ENCODE measurements around the gene SNAPC1.

SNAPC1 gene

GRCh38 chr14:61756135-61756534, 6.1 kb upstream of the SNAPC1 start:
- POLR2A ChIA-PET, result no interaction called here
- no peak overlapping the region for H3K27ac ChIP-seq (ENCODE audit: extremely low read depth, low read depth, low read length)
- H3K4me1 ChIP-seq (ENCODE audit: control insufficient read depth, insufficient read depth, low read length), result peaks cover 9% of the 10 kb centered on the region; the same call in 1 of the 2 replicates
- H3K9me3 ChIP-seq (ENCODE audit: control insufficient read depth, insufficient read depth, low read depth, low read length), result no peaks in the 10 kb centered on the region
- no peaks in the 10 kb centered on the region for H3K36me3 ChIP-seq (ENCODE audit: control insufficient read depth in 2 of 2, insufficient read depth in 1 of 2, low read length in 2 of 2)
- H3K4me3 ChIP-seq (ENCODE audit: low read depth, low read length), result no peak overlapping the region
- CTCF ChIA-PET, result no interaction called here
- TF ChIP-seq ZFP37 (tag by site-specific recombination; IDR thresholded peaks at IDR 0.05) (no peak), ZNF654 (tag by site-specific recombination; IDR thresholded peaks at IDR 0.05; ENCODE audit: low read depth) (no peak), PRDM10 (tag by site-specific recombination; IDR thresholded peaks at IDR 0.05) (peak; percentile 62)

- Histone ChIP-seq H3K9me3 (ENCODE audit: control insufficient read depth, insufficient read depth, low read depth, low read length) (no peaks in the 10 kb centered on the region), H3K4me1 (ENCODE audit: control insufficient read depth, insufficient read depth, low read length) (peaks cover 7% of the 10 kb centered on the region), H3K36me3 (ENCODE audit: control insufficient read depth in 2 of 2, insufficient read depth in 1 of 2, low read length in 2 of 2) (no peaks in the 10 kb centered on the region), H3K27ac (ENCODE audit: extremely low read depth, low read depth, low read length) (no peak overlapping the region), H3K4me3 (ENCODE audit: low read depth, low read length) (no peak overlapping the region)
- POLR2A ChIA-PET, result no interaction called here
- TF ChIP-seq ZNF776 (tag by site-specific recombination; IDR thresholded peaks at IDR 0.05; ENCODE audit: borderline replicate concordance) (no peak), ZNF777 (tag by site-specific recombination; IDR thresholded peaks at IDR 0.05; ENCODE audit: borderline replicate concordance) (no peak), ZNF350 (tag by site-specific recombination; IDR thresholded peaks at IDR 0.05) (no peak), ZNF19 (tag by site-specific recombination; IDR thresholded peaks at IDR 0.05; ENCODE audit: low read depth) (no peak), ZBTB8A (tag by site-specific recombination; IDR thresholded peaks at IDR 0.05) (no peak), ZNF280D (tag by site-specific recombination; IDR thresholded peaks at IDR 0.05) (no peak), ZXDB (tag by site-specific recombination; IDR thresholded peaks at IDR 0.05) (no peak), AEBP2 (tag by site-specific recombination; IDR thresholded peaks at IDR 0.05; ENCODE audit: borderline replicate concordance) (no peak), ZNF433 (tag by site-specific recombination; IDR thresholded peaks at IDR 0.05; ENCODE audit: low read depth) (no peak), ZNF23 (tag by site-specific recombination; IDR thresholded peaks at IDR 0.05; ENCODE audit: borderline replicate concordance) (no peak), ZNF426 (tag by site-specific recombination; IDR thresholded peaks at IDR 0.05) (no peak), ZNF221 (tag by site-specific recombination; IDR thresholded peaks at IDR 0.05; ENCODE audit: borderline replicate concordance) (no peak), ZNF211 (tag by site-specific recombination; IDR thresholded peaks at IDR 0.05; ENCODE audit: low read depth) (no peak), ZNF398 (tag by site-specific recombination; IDR thresholded peaks at IDR 0.05) (no peak), ZBTB48 (tag by site-specific recombination; IDR thresholded peaks at IDR 0.05) (no peak), ZBTB11 (tag by site-specific recombination; conservative IDR thresholded peaks at IDR 0.05; ENCODE audit: low read depth) (no peak), ZNF366 (tag by site-specific recombination; conservative IDR thresholded peaks at IDR 0.05) (no peak), ZNF654 (tag by site-specific recombination; IDR thresholded peaks at IDR 0.05; ENCODE audit: low read depth) (no peak), ZNF785 (tag by site-specific recombination; IDR thresholded peaks at IDR 0.05) (no peak)
- CTCF ChIA-PET, result no interaction called here
Observed at GRCh38 chr14:61759878-61760277, 2.3 kb upstream of the SNAPC1 start.

Measured in HEK293 (cell line).